H1 (cell line): ENCODE results near the gene GPC1. TPM values are rescaled to one million over a fixed set of nuclear protein-coding genes. Genes with fewer than 3 reads are reported as not detected.

Experiments used
- CTCF ChIA-PET: fragments of 300-600 bp; sonication (Branson Sonifier 250); formaldehyde crosslinking; loops from one replicate; lab custom pipeline; 2021; ENCODE audit not compliant: partially characterized antibody; lab: Charles Lee
- POLR2A ChIA-PET: fragments of 300-600 bp; sonication (Branson Sonifier 250); formaldehyde crosslinking; loops from one replicate; lab custom pipeline; 2021; ENCODE audit warnings: inconsistent platforms; ENCODE audit not compliant: partially characterized antibody; lab: Charles Lee
- DNase-seq, 2 experiments: peaks; one replicate each; pipeline versions ENCODE4 v3.0.0 to v3.0.0-alpha.2; 2010 to 2022; ENCODE audit warnings: low spot score in 2 of 2, low read depth in 1 of 2, mixed read lengths in 1 of 2
- FAIRE-seq: peaks from 2 replicates; lab custom pipeline; 2011; peaks lifted over from hg19 to GRCh38; lab: Jason Lieb, UNC
- H2AFZ ChIP-seq: 2 replicates; pipeline ENCODE4 v1.8.1; 2012; ENCODE audit warnings: low read length, inconsistent platforms
- H2AK5ac ChIP-seq: 2 replicates; pipeline ENCODE4 v1.6.1; 2013; ENCODE audit warnings: low read depth, low read length
- H2BK120ac ChIP-seq: replicated peaks from 2 replicates; pipeline ENCODE3; 2013; ENCODE audit warnings: low read depth, low read length, inconsistent platforms
- H2BK12ac ChIP-seq: 2 replicates; pipeline ENCODE4 v1.6.1; 2013; ENCODE audit warnings: low read depth, low read length
- H2BK15ac ChIP-seq: 2 replicates; pipeline ENCODE4 v1.6.1; 2013; ENCODE audit warnings: low read length
- H2BK20ac ChIP-seq: 2 replicates; pipeline ENCODE4 v1.6.1; 2013; ENCODE audit warnings: low read length
- H2BK5ac ChIP-seq: 2 replicates; pipeline ENCODE4 v1.6.1; 2013; ENCODE audit warnings: low read depth, low read length
- H3K14ac ChIP-seq: 2 replicates; pipeline ENCODE4 v1.6.1; 2013; ENCODE audit warnings: inconsistent platforms; ENCODE audit not compliant: insufficient read length
- H3K18ac ChIP-seq: 2 replicates; pipeline ENCODE4 v1.6.1; 2013; ENCODE audit warnings: low read length; ENCODE audit errors: extremely low read depth
- H3K23ac ChIP-seq: 2 replicates; pipeline ENCODE4 v1.6.1; 2013; ENCODE audit warnings: inconsistent platforms; ENCODE audit not compliant: insufficient read length
- H3K23me2 ChIP-seq: 2 replicates; pipeline ENCODE4 v1.6.1; 2013; ENCODE audit warnings: low read depth, low read length
- H3K27ac ChIP-seq: 2 replicates; pipeline ENCODE4 v1.6.1; 2011; ENCODE audit warnings: low read depth, low read length, inconsistent platforms
- H3K27me3 ChIP-seq, 4 experiments: replicated peaks in 1 of 4; 1 replicate in 1 of 4; 2 replicates in 3 of 4; pipeline versions ENCODE4 v1.6.1 to v1.8.1; 2011 to 2013; ENCODE audit warnings: low read length in 3 of 4, mild to moderate bottlenecking in 3 of 4, inconsistent platforms in 2 of 4, mixed read lengths in 2 of 4, moderate library complexity in 1 of 4; ENCODE audit not compliant: control insufficient read depth in 3 of 4, insufficient read depth in 3 of 4; ENCODE audit errors: extremely low read depth in 1 of 4
- H3K36me3 ChIP-seq, 4 experiments: 2 replicates each; pipeline versions ENCODE4 v1.6.1 to v1.8.1; 2011 to 2013; ENCODE audit warnings: mild to moderate bottlenecking in 4 of 4, low read length in 3 of 4, moderate library complexity in 2 of 4, control low read depth in 1 of 4, inconsistent platforms in 1 of 4; ENCODE audit not compliant: insufficient read depth in 4 of 4, control insufficient read depth in 2 of 4
- H3K4ac ChIP-seq: replicated peaks from 2 replicates; pipeline ENCODE3; 2013; ENCODE audit warnings: low read length, low read depth, mixed read lengths, inconsistent platforms; ENCODE audit not compliant: insufficient read length
- H3K4me1 ChIP-seq, 4 experiments: replicated peaks in 1 of 4; 1 replicate in 1 of 4; 2 replicates in 3 of 4; pipeline versions ENCODE4 v1.6.1 to v1.8.1; 2011 to 2013; ENCODE audit warnings: low read length in 3 of 4, inconsistent platforms in 2 of 4, mixed read lengths in 1 of 4; ENCODE audit not compliant: insufficient read depth in 4 of 4, control insufficient read depth in 3 of 4
- H3K4me2 ChIP-seq, 2 experiments: 2 replicates each; pipeline versions ENCODE4 v1.6.1 to v1.8.1; 2011 to 2013; ENCODE audit warnings: low read depth in 2 of 2, low read length in 2 of 2, control low read depth in 1 of 2, inconsistent platforms in 1 of 2, mild to moderate bottlenecking in 1 of 2; ENCODE audit not compliant: insufficient read depth in 1 of 2
- H3K4me3 ChIP-seq, 4 experiments: fragments of 200-600, 300-600 bp in 1 of 4; sonication (generic), shearing (Covaris generic), sonication (Bioruptor Twin) in 1 of 4; 2 replicates each; pipeline versions ENCODE4 v1.5.1 to v1.8.1; 2011 to 2016; ENCODE audit warnings: low read length in 4 of 4, low read depth in 3 of 4, control low read depth in 2 of 4, inconsistent platforms in 2 of 4, mild to moderate bottlenecking in 2 of 4, mixed read lengths in 1 of 4, moderate library complexity in 1 of 4; ENCODE audit not compliant: insufficient read depth in 2 of 4; ENCODE audit errors: extremely low read depth in 1 of 4
- H3K56ac ChIP-seq: replicated peaks from 2 replicates; pipeline ENCODE3; 2013; ENCODE audit warnings: low read depth, mild to moderate bottlenecking, mixed read lengths, low read length, inconsistent platforms; ENCODE audit not compliant: insufficient read length
- H3K79me1 ChIP-seq: 2 replicates; pipeline ENCODE4 v1.6.1; 2013; ENCODE audit warnings: low read depth, low read length, control low read depth
- H3K79me2 ChIP-seq, 2 experiments: 2 replicates each; pipeline versions ENCODE4 v1.6.1 to v1.8.1; 2012 to 2013; ENCODE audit warnings: low read length in 2 of 2, mild to moderate bottlenecking in 2 of 2, inconsistent platforms in 1 of 2; ENCODE audit not compliant: insufficient read depth in 2 of 2, control insufficient read depth in 1 of 2
- H3K9ac ChIP-seq, 4 experiments: replicated peaks in 1 of 4; 1 replicate in 1 of 4; 2 replicates in 3 of 4; pipeline versions ENCODE4 v1.6.1 to v1.8.1; 2011 to 2013; ENCODE audit warnings: low read depth in 3 of 4, low read length in 3 of 4, control low read depth in 2 of 4, mild to moderate bottlenecking in 2 of 4, moderate library complexity in 2 of 4, inconsistent platforms in 1 of 4; ENCODE audit errors: extremely low read depth in 1 of 4
- H3K9me3 ChIP-seq, 2 experiments: 2 replicates each; pipeline versions ENCODE4 v1.6.1 to v1.8.1; 2012 to 2013; ENCODE audit warnings: mild to moderate bottlenecking in 2 of 2, moderate library complexity in 2 of 2, control low read depth in 1 of 2, inconsistent platforms in 1 of 2, low read depth in 1 of 2, low read length in 1 of 2, mixed read lengths in 1 of 2; ENCODE audit not compliant: insufficient read depth in 2 of 2
- H4K20me1 ChIP-seq, 2 experiments: replicated peaks in 1 of 2; 2 replicates each; pipeline versions ENCODE3 to v1.8.1; 2011 to 2013; ENCODE audit warnings: inconsistent platforms in 2 of 2, low read length in 2 of 2, mild to moderate bottlenecking in 1 of 2; ENCODE audit not compliant: insufficient read depth in 2 of 2, control insufficient read depth in 1 of 2
- H4K5ac ChIP-seq: 2 replicates; pipeline ENCODE4 v1.6.1; 2013; ENCODE audit warnings: low read length, low read depth, mixed read lengths, inconsistent platforms; ENCODE audit not compliant: insufficient read length
- H4K8ac ChIP-seq: 2 replicates; pipeline ENCODE4 v1.8.0; 2013; ENCODE audit warnings: mild to moderate bottlenecking, moderate library complexity, low read length, inconsistent platforms; ENCODE audit not compliant: insufficient read depth; ENCODE audit errors: extremely low read depth
- H4K91ac ChIP-seq: replicated peaks from 2 replicates; pipeline ENCODE3; 2013; ENCODE audit warnings: low read length, mixed read lengths, inconsistent platforms; ENCODE audit not compliant: insufficient read length
- RFX5 ChIP-seq: IDR thresholded peaks from 2 replicates; pipeline ENCODE4 v1.6.1; 2011; ENCODE audit warnings: low read depth, low read length, improper control_type of control experiment, borderline replicate concordance
- TEAD4 ChIP-seq: IDR thresholded peaks from 2 replicates; pipeline ENCODE4 v1.6.1; 2012; ENCODE audit warnings: low read depth, low read length, inconsistent platforms, mixed read lengths
- WGBS, 2 experiments: shearing (Covaris generic) in 1 of 2; methylation state at CpG; one replicate each; pipeline versions ENCODE4 v1.1.6 to v1.1.7; 2013 to 2015; ENCODE audit warnings: low lambda C conversion rate in 2 of 2, mixed read lengths in 2 of 2, inconsistent platforms in 1 of 2, low coverage in 1 of 2, missing lambda C conversion rate in 1 of 2; ENCODE audit not compliant: insufficient replicate concordance in 2 of 2, insufficient coverage in 1 of 2, insufficient read length in 1 of 2; ENCODE audit errors: extremely low coverage in 1 of 2, missing lambda C conversion rate in 1 of 2; 5-methylcytosine and 5-hydroxymethylcytosine counted together
- polyA plus RNA-seq, 7 experiments: library from polyadenylated mRNA; depleted of rRNA in 3 of 7; stranded (reverse) in 5 of 7; unstranded in 2 of 7; fragments of >200 nt in 5 of 7; fragments of 200-250 nt in 2 of 7; gene quantifications; 1 replicate in 5 of 7; 2 replicates in 1 of 7; 4 replicates in 1 of 7; pipeline versions ENCODE4 v1.2.1 to v1.2.3, GENCODE V29; 2011 to 2013; ENCODE audit warnings: missing spikeins in 2 of 7, mixed read lengths in 2 of 7
- total RNA-seq: library from RNA; stranded (reverse); fragmentation: NEBNext Ultra II Directional; extraction: Animal tissue kit (Norgen Biotek cat#: 25700); gene quantifications from 2 replicates; pipeline ENCODE4 v1.2.1, GENCODE V29; 2021

Gene GPC1
- total and polyA plus RNA-seq, 2 of the 8 experiments (the other 6 are each of a cell fraction or from before 2014, with no cell fraction given): 21.9 to 28.3 TPM

- Histone ChIP-seq H3K4me2 (no peak overlapping the region), H2BK120ac (no peak overlapping the region), H3K27ac (no peak overlapping the region), H4K8ac (no peak overlapping the region), H2AK5ac (no peak overlapping the region), H2BK12ac (no peak overlapping the region), H3K79me1 (no peaks in the 10 kb centered on the region), H3K27me3 (no peaks in the 10 kb centered on the region), H3K4me1 (no peaks in the 10 kb centered on the region), H3K4me3 (no peak overlapping the region), H3K9me3 (no peaks in the 10 kb centered on the region), H2AFZ (no peak overlapping the region), H4K91ac (no peak overlapping the region), H4K20me1 (no peaks in the 10 kb centered on the region), H3K4ac (no peak overlapping the region), H3K14ac (no peak overlapping the region), H2BK15ac (no peak overlapping the region), H3K9ac (no peak overlapping the region), H3K56ac (no peak overlapping the region), H2BK5ac (no peak overlapping the region), H3K23ac (no peak overlapping the region), H3K79me2 (no peaks in the 10 kb centered on the region), H3K36me3 (no peaks in the 10 kb centered on the region), H3K18ac (no peak overlapping the region), H3K23me2 (no peaks in the 10 kb centered on the region), H2BK20ac (no peak overlapping the region), H4K5ac (no peak overlapping the region)
- ChIA-PET POLR2A (no interaction called here), CTCF (no interaction called here)
- FAIRE-seq (no peak), DNase-seq (no peak)
- TF ChIP-seq TEAD4 (no peak), RFX5 (no peak)
- WGBS, 2 experiments: 83% methylated on average over 8 of the region's 8 CpGs; no CpG with 5 or more reads in 1 of the 2 experiments
These were observed 25.5 kb upstream of the GPC1 start for GRCh38 chr2:240410004-240410403.
